HUES48 (cell line): ENCODE measurements around the gene ZNF764.
A peak's percentile ranks its signal among the peaks of the same experiment; 100 is the strongest.
"Not testable (repeated sequence)": the region's sequence is repeated elsewhere in the genome, so short reads cannot be mapped to it uniquely, and the experiment has no call there.

Experiments used
- H3K27ac ChIP-seq: one replicate; pipeline ENCODE4 v1.7.0; 2013; ENCODE audit warnings: low read depth, low read length, inconsistent platforms
- H3K27me3 ChIP-seq: 2 replicates; pipeline ENCODE4 v1.6.1; 2013; ENCODE audit warnings: mild to moderate bottlenecking, low read length; ENCODE audit not compliant: control insufficient read depth, insufficient read depth
- H3K36me3 ChIP-seq: 2 replicates; pipeline ENCODE4 v1.6.1; 2013; ENCODE audit warnings: low read length; ENCODE audit not compliant: control insufficient read depth, insufficient read depth
- H3K4me1 ChIP-seq: 2 replicates; pipeline ENCODE4 v1.6.1; 2013; ENCODE audit warnings: mild to moderate bottlenecking, low read length; ENCODE audit not compliant: control insufficient read depth, insufficient read depth
- H3K4me3 ChIP-seq: 2 replicates; pipeline ENCODE4 v1.5.1; 2013; ENCODE audit warnings: mild to moderate bottlenecking, low read depth, low read length
- H3K9ac ChIP-seq: 2 replicates; pipeline ENCODE4 v1.6.1; 2013; ENCODE audit warnings: mild to moderate bottlenecking, low read depth, low read length, moderate library complexity
- H3K9me3 ChIP-seq: 2 replicates; pipeline ENCODE4 v1.6.1; 2013; ENCODE audit warnings: low read length; ENCODE audit not compliant: control insufficient read depth, insufficient read depth

ZNF764 gene

DNA sequence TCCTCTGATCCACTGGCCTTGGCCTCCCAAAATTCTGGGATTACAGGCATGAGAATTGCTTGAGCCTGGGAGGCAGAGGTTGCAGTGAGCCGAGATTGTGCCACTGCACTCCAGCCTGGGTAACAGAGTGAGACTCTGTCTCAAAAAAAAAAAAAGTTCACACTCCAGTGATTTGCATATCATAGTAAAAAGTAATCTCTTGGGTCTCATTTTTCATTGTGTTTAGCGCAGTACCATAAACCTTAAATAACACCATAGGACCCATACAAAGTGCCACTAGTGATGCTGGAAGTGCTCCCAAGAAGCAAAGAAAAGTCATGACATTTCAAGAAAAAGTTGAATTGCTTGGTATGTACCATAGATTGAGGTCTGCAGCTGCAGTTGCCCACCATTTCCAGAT lies 31.4 kb upstream of the ZNF764 start:
- H3K27ac ChIP-seq, H3K27me3 ChIP-seq, H3K9me3 ChIP-seq, H3K9ac ChIP-seq, H3K4me1 ChIP-seq, H3K4me3 ChIP-seq: not testable (repeated sequence)
- H3K36me3 ChIP-seq, result peaks cover 10% of the 10 kb centered on the region

DNA sequence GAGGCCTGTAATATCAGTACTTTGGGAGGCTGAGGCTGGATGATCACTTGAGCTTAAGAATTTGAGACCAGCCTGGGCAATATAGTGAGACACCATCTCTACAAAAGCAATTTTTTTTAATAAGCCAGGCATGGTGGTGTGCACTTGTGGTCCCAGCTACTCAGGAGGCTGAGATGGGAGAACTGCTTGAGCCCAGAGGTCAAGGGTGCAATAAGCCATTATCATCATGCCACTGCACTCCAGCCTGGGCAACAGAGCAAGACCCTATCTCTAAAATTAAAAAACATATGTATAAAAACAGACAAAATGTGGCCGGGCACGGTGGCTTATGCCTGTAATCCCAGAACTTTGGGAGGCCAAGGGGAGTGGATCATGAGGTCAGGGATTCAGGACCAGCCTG lies 30.5 kb upstream of the ZNF764 start:
- Histone ChIP-seq H3K4me1 (peaks cover 3% of the 10 kb centered on the region; the same call in 1 of the 2 replicates), H3K4me3 (no peak overlapping the region), H3K27ac (no peak overlapping the region), H3K9me3 (no peaks in the 10 kb centered on the region), H3K9ac (no peak overlapping the region), H3K36me3 (peaks cover 10% of the 10 kb centered on the region), H3K27me3 (no peaks in the 10 kb centered on the region)

DNA sequence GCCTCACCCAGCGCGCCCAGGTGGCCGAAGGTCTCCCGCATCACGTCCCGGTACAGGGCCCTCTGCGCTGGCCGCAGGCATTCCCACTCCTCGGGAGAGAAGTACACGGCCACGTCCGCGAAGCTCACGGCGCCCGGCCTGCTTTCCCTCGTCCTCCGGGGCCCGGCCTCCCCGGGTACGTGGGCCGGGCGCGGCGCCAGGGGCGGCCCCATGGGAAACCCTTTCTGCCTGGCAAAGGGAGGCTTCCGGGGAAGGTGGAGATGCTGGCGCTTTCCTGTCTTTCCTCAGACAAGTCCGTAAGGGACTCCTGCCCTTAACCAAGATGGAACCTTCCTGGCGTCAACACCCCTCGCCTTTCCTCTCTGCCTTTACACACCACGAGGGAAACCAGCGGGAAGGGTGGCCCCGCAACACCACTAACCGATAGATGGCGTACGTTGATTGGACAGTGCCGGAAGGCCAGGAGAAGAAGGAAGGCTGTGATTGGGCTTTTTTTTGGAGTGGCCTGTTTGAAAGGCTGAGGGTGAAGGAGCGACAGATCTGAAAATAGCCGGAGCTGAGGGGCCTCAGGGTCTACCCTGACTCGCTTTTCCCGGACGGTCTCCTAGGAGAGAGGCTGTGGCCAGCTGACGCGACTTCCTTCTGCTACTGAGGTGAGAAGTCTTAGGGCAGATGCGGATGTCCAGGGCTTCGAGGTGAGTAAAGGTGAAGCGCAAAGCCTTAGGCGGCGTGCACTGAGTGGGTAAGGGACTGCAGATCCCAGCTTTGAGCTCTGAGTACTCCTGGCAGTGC lies 27.4 kb upstream of the ZNF764 start, which contains the start of gene ZNF785:
TSS of gene ZNF785 (minus strand) at position 298 of the 792 bp plus-strand sequence. CDS start at position 212, 86 bp downstream.
- Histone ChIP-seq H3K36me3 (peaks cover 35% of the 10 kb centered on the region), H3K4me3 (peak within 1 kb of the TSS; percentile 82), H3K27me3 (no peaks in the 10 kb centered on the region), H3K4me1 (peaks cover 3% of the 10 kb centered on the region; the same call in 1 of the 2 replicates), H3K9ac (peak within 1 kb of the TSS; percentile 84), H3K9me3 (no peaks in the 10 kb centered on the region), H3K27ac (peak within 1 kb of the TSS; percentile 86)

DNA sequence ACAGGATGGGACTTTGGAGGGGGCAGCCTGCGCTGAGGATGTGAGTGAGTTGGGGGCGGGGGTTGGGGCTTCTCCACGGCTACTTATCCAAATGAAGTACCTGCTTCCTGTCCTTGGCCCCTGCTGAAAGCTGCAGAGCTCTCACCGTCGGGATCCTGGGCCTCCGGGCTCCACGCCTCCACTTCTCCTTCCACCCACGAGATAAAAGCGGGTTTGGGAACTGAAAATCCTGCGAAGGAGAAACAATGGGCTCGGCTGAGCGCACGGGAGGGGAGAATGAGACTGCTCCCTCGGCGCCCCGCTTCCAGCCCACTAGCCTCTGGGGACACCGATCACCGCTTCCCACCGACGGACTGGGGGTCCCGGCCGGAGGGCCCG lies 26.8 kb upstream of the ZNF764 start:
- peak overlapping the region; percentile 86 for H3K27ac ChIP-seq
- no peaks in the 10 kb centered on the region for H3K27me3 ChIP-seq

DNA sequence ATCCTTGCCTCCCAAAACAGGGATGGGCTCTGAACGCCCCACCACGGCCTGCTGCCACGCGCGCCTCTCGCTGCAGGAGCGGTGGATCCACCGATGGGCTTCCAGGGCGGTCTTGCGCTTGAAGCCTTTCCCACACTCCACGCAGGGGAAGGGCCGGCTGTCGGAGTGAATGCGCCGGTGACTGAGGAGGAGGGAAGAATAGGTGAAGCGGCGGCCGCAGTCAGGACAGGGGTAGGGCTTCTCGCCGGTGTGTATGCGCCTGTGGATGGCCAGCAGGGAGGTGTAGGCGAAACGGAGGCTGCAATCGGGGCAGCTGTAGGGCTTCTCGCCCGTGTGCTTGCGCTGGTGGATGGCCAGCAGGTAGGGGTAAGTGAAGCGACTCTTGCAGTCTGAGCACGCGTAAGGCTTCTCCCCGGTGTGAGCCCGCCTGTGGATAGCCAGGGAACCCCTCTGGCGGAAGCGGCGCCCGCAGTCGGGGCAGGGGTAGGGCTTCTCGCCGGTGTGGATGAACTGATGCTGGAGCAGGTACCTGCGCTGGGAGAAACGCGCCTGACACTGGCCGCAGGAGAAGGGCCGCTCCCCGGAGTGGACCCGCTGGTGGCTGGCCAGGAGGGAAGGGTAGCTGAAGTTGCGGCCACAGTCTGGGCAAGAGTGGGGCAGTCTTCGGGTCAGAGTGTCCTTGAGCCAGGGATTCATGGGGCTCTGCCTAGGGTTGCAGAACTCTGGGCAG lies 24.6 kb upstream of the ZNF764 start:
- no peaks in the 10 kb centered on the region for H3K27me3 ChIP-seq
- H3K4me1 ChIP-seq, result peaks cover 3% of the 10 kb centered on the region; the same call in 1 of the 2 replicates
- H3K4me3 ChIP-seq, result no peak overlapping the region
- H3K9me3 ChIP-seq, result no peaks in the 10 kb centered on the region
- peaks cover 48% of the 10 kb centered on the region for H3K36me3 ChIP-seq
- H3K9ac ChIP-seq, result no peak overlapping the region
- H3K27ac ChIP-seq, result no peak overlapping the region

More for the DNA sequence above, 26.8 kb upstream of the ZNF764 start:
- H3K4me3 ChIP-seq, result peak overlapping the region; percentile 82
- peak overlapping the region; percentile 84 for H3K9ac ChIP-seq
- H3K4me1 ChIP-seq, result peaks cover 3% of the 10 kb centered on the region; the same call in 1 of the 2 replicates
- peaks cover 35% of the 10 kb centered on the region for H3K36me3 ChIP-seq
- H3K9me3 ChIP-seq, result no peaks in the 10 kb centered on the region

DNA sequence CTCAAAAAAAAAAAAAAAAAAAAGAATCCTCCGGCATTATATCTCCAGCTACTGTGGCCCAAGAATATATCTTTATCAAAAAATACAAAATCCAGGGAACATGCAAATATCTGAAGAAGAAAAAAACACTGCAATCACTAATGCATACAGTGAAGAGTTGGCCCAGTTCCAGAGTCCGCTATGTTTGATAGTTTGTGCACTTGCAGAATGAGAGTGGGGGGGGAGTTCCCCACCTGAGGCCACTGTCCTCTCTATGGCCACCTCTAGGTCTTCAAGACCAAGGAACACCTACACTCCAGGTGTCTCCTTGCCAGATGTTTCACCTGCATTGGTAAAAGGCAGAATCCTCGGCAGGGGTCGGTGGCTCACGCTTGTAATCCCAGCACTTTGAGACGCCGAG lies 23.3 kb upstream of the ZNF764 start:
- no peak overlapping the region for H3K27ac ChIP-seq
- H3K4me3 ChIP-seq, result no peak overlapping the region
- H3K9ac ChIP-seq, result no peak overlapping the region
- no peaks in the 10 kb centered on the region for H3K9me3 ChIP-seq
- H3K27me3 ChIP-seq, result no peaks in the 10 kb centered on the region
- peaks cover 3% of the 10 kb centered on the region; the same call in 1 of the 2 replicates for H3K4me1 ChIP-seq
- H3K36me3 ChIP-seq, result peaks cover 41% of the 10 kb centered on the region

DNA sequence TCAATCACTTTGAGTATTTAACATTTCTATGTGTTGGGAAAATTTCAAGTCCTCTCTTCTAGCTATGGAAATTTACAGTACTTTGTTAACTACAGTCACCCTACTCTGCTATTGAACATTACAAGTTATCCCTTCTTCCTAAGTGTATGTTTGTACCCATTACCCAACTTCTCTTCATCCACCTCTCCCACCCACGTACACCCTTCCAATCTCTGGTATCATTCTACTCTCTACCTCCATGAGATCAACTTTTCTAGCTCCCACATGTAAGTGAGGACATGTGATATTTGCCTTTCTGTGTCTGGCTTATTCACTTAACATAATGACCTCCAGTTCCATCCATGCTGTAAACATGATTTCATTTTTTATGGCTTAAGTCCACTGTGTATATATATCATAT lies 16.5 kb upstream of the ZNF764 start:
- Histone ChIP-seq H3K9ac (no peak overlapping the region), H3K36me3 (peaks cover 17% of the 10 kb centered on the region), H3K27me3 (no peaks in the 10 kb centered on the region), H3K4me1 (peaks cover 10% of the 10 kb centered on the region), H3K4me3 (no peak overlapping the region), H3K27ac (no peak overlapping the region), H3K9me3 (no peaks in the 10 kb centered on the region)

DNA sequence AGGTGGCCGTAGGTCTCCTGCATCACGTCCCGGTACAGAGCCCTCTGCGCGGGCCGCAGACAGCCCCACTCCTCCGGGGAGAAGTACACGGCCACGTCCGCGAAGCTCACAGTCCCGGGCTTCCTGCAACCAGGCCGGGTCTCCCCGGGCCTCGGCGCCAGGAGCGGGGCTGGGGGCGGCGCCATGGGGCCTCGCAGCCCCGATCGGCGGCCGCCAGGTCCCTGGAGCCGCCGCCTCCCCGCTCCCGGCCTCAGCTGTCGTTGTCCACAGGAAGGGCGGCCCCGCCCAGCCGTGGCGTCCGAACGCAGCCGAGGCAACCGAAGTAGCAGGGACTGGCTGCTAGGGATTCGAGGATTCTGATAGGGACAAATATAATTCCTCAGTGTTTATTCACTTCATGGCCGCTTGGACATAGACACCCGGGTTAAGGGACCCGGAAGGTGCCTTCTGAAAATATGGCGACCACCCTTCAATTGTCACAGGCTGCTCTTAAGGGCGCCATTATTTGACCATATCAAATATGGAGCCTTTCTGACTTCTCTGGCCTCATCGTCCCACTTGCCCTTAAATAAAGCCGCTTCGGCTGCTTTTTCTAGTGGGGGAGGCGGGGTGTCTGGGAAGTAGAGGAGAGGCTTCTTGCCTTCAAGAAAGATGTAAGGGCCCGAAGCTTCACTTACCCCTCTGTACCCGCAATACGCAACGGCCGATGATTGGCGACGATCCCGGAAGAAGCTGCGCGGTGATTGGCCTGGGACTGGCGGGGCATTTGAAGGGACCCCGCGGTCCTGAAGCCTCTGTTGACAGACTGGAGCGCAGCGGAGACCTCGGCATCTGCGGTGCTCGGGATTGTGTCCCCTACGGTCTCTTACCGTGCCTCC lies 13.5 kb upstream of the ZNF764 start, which contains the start of gene ZNF688:
TSS of gene ZNF688 (minus strand) at position 270 of the 878 bp plus-strand sequence. CDS start at position 185, 85 bp downstream.
- Histone ChIP-seq H3K27me3 (no peaks in the 10 kb centered on the region), H3K4me3 (peak within 1 kb of the TSS; percentile 78), H3K36me3 (no peaks in the 10 kb centered on the region), H3K27ac (peak within 1 kb of the TSS; percentile 93), H3K4me1 (peaks cover 10% of the 10 kb centered on the region), H3K9ac (peak within 1 kb of the TSS; percentile 75), H3K9me3 (no peaks in the 10 kb centered on the region)

DNA sequence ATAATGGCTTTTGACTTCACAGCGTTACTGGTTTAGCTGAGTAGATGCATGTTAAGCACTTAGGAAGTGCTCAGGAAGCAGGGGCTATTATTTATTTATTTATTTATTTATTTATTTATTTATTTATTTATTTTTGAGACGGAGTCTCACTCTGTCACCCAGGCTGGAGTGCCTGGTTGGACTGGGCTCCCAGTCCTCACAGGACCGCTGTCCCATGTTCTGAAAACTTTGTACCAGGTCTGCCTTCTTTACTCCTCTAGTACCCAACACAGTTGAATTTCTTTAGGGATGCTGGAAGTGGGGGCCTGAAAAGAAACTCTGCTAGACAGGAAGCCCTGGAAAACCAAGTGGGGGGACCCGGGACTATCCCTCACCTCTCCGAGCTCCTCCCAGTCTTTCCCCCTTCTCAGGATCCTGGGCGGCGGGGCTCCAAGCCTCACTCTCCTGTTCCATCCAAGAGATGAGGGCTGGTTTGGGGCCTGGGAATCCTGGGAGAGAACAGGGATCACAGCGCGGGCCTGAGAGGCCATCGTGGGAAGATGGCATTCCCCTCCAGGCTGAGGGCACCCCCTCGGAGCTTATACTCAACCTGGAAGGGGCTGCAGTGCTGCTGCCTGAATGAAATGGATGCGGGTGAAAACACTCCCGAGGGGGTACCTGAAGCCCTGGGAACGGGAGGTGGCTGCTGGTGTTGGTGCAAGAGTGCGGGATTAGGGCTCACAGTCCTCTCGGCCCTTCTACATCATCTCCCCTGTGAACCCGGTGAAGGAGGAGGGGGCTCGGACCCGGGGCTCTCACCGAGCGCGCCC lies 12.7 kb upstream of the ZNF764 start:
- H3K9ac ChIP-seq, result peak overlapping the region; percentile 75
- H3K27ac ChIP-seq, result peak overlapping the region; percentile 93
- peaks cover 10% of the 10 kb centered on the region for H3K4me1 ChIP-seq

More for the DNA sequence above, 12.7 kb upstream of the ZNF764 start:
- Histone ChIP-seq H3K36me3 (no peaks in the 10 kb centered on the region), H3K9me3 (no peaks in the 10 kb centered on the region), H3K27me3 (no peaks in the 10 kb centered on the region), H3K4me3 (peak overlapping the region; percentile 78)
